ENCODE results near the gene HTRA3.
A peak's percentile ranks its signal among the peaks of the same experiment; 100 is the strongest.

DNA sequence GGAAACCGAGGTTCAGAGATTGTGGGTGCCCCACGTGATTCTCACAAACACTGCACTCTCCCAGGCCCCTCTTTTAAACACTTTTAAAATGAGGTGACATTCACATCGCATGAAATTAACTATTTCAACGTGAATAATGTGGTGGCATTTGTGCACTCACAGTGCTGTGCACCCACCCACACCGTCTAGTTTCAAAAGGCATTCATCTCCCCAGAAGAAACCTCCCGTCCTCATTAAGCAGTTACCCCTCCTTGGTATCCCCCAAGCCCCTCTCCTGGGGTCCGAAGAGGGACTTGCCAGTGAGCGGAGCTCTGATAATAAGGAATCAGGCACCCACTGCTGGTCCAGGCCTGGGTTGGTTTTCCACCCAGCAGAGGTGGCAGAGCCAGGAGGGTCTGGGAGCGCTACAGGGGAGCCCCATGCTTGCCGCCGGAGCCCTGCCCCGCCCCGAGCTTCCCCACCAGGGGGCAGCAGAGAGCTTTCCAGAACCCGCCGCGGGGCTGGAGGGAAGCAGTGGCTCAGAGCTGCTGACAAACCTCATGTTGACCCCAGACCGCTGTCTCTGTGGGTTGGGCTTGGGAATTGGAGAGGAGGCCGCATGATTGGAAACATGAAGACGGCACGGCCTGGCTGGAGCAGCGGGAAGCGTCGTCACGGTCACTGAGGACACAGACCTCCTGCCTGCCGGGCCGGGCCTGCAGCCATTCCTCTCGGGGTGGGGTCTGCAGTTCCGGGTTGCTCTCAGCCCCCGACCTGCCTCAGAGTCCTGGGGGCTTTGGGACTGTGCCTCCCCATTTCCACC is 27.5 kb upstream of the HTRA3 start:
- TF ChIP-seq, protein P1, sequence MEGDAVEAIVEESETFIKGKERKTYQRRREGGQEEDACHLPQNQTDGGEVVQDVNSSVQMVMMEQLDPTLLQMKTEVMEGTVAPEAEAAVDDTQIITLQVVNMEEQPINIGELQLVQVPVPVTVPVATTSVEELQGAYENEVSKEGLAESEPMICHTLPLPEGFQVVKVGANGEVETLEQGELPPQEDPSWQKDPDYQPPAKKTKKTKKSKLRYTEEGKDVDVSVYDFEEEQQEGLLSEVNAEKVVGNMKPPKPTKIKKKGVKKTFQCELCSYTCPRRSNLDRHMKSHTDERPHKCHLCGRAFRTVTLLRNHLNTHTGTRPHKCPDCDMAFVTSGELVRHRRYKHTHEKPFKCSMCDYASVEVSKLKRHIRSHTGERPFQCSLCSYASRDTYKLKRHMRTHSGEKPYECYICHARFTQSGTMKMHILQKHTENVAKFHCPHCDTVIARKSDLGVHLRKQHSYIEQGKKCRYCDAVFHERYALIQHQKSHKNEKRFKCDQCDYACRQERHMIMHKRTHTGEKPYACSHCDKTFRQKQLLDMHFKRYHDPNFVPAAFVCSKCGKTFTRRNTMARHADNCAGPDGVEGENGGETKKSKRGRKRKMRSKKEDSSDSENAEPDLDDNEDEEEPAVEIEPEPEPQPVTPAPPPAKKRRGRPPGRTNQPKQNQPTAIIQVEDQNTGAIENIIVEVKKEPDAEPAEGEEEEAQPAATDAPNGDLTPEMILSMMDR (conservative IDR thresholded peaks at IDR 0.05; ENCODE audit: low read depth, low read length) = peak; percentile 96
- TF ChIP-seq EZH2 (IDR thresholded peaks at IDR 0.05; ENCODE audit: borderline replicate concordance, low read depth, low read length, poor library complexity, severe bottlenecking) = no peak
